Nephron progenitor cell (in vitro differentiated cells): ENCODE data around the gene NDUFA5.
"Not testable (repeated sequence)": the region's sequence is repeated elsewhere in the genome, so short reads cannot be mapped to it uniquely, and the experiment has no call there.

ENCODE experiments used
- DNase-seq: peaks from one replicate; pipeline ENCODE4 v3.0.0; 2021
- H3K27ac Mint-ChIP-seq: 2 replicates; pipeline ENCODE4 v1.8.0; 2021; ENCODE audit warnings: mild to moderate bottlenecking, moderate library complexity, mixed read lengths
- H3K27me3 Mint-ChIP-seq: 2 replicates; pipeline ENCODE4 v1.8.0; 2021; ENCODE audit warnings: mild to moderate bottlenecking, low read depth, mixed read lengths; ENCODE audit not compliant: poor library complexity
- H3K36me3 Mint-ChIP-seq: 2 replicates; pipeline ENCODE4 v1.8.0; 2021; ENCODE audit warnings: low read depth, mixed read lengths
- H3K4me1 Mint-ChIP-seq: 2 replicates; pipeline ENCODE4 v1.8.0; 2021; ENCODE audit warnings: mixed read lengths
- H3K4me3 Mint-ChIP-seq: 2 replicates; pipeline ENCODE4 v1.8.0; 2021; ENCODE audit warnings: mild to moderate bottlenecking, moderate library complexity, mixed read lengths
- H3K9me3 Mint-ChIP-seq: 2 replicates; pipeline ENCODE4 v1.8.0; 2021; ENCODE audit warnings: mild to moderate bottlenecking, moderate library complexity, mixed read lengths
- CTCF ChIP-seq: fragments of 200-600 bp; sonication (generic); IDR thresholded peaks from 2 replicates; pipeline ENCODE4 v1.5.0; 2021; ENCODE audit warnings: antibody characterized with exemption

NDUFA5 gene

GRCh38 chr7:123533929-123534382 lies 23.7 kb downstream of the NDUFA5 start:
- DNase-seq = no peak
- H3K4me3 Mint-ChIP-seq = peak overlapping the region; percentile 88
- H3K4me1 Mint-ChIP-seq = peaks cover 22% of the 10 kb centered on the region
- H3K9me3 Mint-ChIP-seq = peaks cover under 1% of the 10 kb centered on the region
- no peak for TF ChIP-seq CTCF
- H3K27me3 Mint-ChIP-seq = peaks cover 16% of the 10 kb centered on the region
- peak overlapping the region; percentile 26 for H3K27ac Mint-ChIP-seq
- peaks cover under 1% of the 10 kb centered on the region for H3K36me3 Mint-ChIP-seq

GRCh38 chr7:123533553-123533917 lies 24.1 kb downstream of the NDUFA5 start:
- Mint-ChIP-seq H3K36me3 (peaks cover 4% of the 10 kb centered on the region), H3K4me1 (peaks cover 22% of the 10 kb centered on the region), H3K9me3 (peaks cover 5% of the 10 kb centered on the region), H3K27me3 (peaks cover 16% of the 10 kb centered on the region), H3K27ac (no peak overlapping the region), H3K4me3 (peak overlapping the region; percentile 88)
- no peak for DNase-seq
- no peak for TF ChIP-seq CTCF

GRCh38 chr7:123532788-123533552 lies 24.6 kb downstream of the NDUFA5 start:
- peaks cover 10% of the 10 kb centered on the region for H3K9me3 Mint-ChIP-seq

GRCh38 chr7:123532343-123532742 lies 25.3 kb downstream of the NDUFA5 start:
- H3K27ac Mint-ChIP-seq = peak overlapping the region; percentile 73
- H3K27me3 Mint-ChIP-seq = peaks cover 16% of the 10 kb centered on the region
- peak overlapping the region; percentile 88 for H3K4me3 Mint-ChIP-seq
- H3K9me3 Mint-ChIP-seq = peaks cover 11% of the 10 kb centered on the region
- DNase-seq = not testable (repeated sequence)
- peaks cover 10% of the 10 kb centered on the region for H3K36me3 Mint-ChIP-seq
- H3K4me1 Mint-ChIP-seq = peaks cover 22% of the 10 kb centered on the region

More at GRCh38 chr7:123532788-123533552, 24.6 kb downstream of the NDUFA5 start:
- not testable (repeated sequence) for H3K27ac Mint-ChIP-seq, H3K36me3 Mint-ChIP-seq
- Mint-ChIP-seq H3K4me3 (peak overlapping the region; percentile 88), H3K4me1 (peaks cover 22% of the 10 kb centered on the region), H3K27me3 (peaks cover 16% of the 10 kb centered on the region)
- DNase-seq = peak; percentile 57

- DNase-seq, H3K27ac Mint-ChIP-seq, H3K4me3 Mint-ChIP-seq: not testable (repeated sequence)
- H3K36me3 Mint-ChIP-seq = peaks cover 17% of the 10 kb centered on the region
- peaks cover 25% of the 10 kb centered on the region for H3K9me3 Mint-ChIP-seq
- H3K4me1 Mint-ChIP-seq = peaks cover 22% of the 10 kb centered on the region
- peaks cover 16% of the 10 kb centered on the region for H3K27me3 Mint-ChIP-seq
Observed at GRCh38 chr7:123530035-123530591, 27.5 kb downstream of the NDUFA5 start.

GRCh38 chr7:123528265-123528664 lies 29.4 kb downstream of the NDUFA5 start:
- H3K27ac Mint-ChIP-seq = no peak overlapping the region
- peaks cover 25% of the 10 kb centered on the region for H3K9me3 Mint-ChIP-seq
- DNase-seq = no peak
- TF ChIP-seq CTCF = no peak
- H3K36me3 Mint-ChIP-seq = peaks cover 17% of the 10 kb centered on the region
- peak overlapping the region; percentile 65 for H3K4me3 Mint-ChIP-seq
- H3K4me1 Mint-ChIP-seq = peaks cover 12% of the 10 kb centered on the region
- peaks cover 4% of the 10 kb centered on the region for H3K27me3 Mint-ChIP-seq

- Mint-ChIP-seq H3K4me3 (peak overlapping the region; percentile 65), H3K9me3 (peaks cover 25% of the 10 kb centered on the region), H3K36me3 (peaks cover 17% of the 10 kb centered on the region)
- not testable (repeated sequence) for H3K27ac Mint-ChIP-seq, H3K4me1 Mint-ChIP-seq, H3K27me3 Mint-ChIP-seq
- DNase-seq = peak; percentile 10
Observed at GRCh38 chr7:123527712-123528225, 29.8 kb downstream of the NDUFA5 start.

GRCh38 chr7:123526533-123526932 lies 31.1 kb downstream of the NDUFA5 start:
- H3K4me1 Mint-ChIP-seq, H3K27me3 Mint-ChIP-seq, DNase-seq, H3K4me3 Mint-ChIP-seq, H3K27ac Mint-ChIP-seq: not testable (repeated sequence)
- H3K36me3 Mint-ChIP-seq = peaks cover 17% of the 10 kb centered on the region
- H3K9me3 Mint-ChIP-seq = peaks cover 25% of the 10 kb centered on the region
